SHP77 treated with DMSO at 0.1 percent for 48 hours (cell line): ENCODE results near the gene CHPF.

Source experiments
- DNase-seq: peaks from one replicate; lab custom pipeline; 2025; lab: John Stamatoyannopoulos, UW

Gene CHPF

DNA sequence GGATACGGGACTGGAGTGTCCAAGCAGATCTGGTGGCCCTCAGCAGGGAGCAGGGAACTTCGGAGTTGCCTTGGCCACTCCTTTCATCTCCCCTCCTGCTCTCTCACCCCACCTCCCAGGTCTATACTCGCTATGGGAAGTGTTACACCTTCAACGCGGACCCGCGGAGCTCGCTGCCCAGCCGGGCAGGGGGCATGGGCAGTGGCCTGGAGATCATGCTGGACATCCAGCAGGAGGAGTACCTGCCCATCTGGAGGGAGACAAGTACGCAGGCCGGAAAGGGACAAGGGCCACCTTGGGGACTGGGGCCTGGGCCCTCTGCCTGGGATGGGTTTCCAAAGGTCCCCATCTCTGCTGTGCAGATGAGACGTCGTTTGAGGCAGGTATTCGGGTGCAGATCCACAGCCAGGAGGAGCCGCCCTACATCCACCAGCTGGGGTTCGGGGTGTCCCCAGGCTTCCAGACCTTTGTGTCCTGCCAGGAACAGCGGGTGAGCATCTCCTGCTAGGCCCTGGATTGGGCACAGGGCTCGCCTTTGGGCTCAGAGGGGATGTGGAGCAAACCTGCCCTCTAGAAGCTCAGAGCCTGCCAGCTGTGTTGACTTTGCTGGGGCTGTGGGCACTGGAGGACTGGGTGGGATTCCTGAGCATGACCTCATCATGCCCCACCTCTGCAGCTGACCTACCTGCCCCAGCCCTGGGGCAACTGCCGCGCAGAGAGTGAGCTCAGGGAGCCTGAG lies 11.8 kb downstream of the CHPF start:
- no peak for DNase-seq

DNA sequence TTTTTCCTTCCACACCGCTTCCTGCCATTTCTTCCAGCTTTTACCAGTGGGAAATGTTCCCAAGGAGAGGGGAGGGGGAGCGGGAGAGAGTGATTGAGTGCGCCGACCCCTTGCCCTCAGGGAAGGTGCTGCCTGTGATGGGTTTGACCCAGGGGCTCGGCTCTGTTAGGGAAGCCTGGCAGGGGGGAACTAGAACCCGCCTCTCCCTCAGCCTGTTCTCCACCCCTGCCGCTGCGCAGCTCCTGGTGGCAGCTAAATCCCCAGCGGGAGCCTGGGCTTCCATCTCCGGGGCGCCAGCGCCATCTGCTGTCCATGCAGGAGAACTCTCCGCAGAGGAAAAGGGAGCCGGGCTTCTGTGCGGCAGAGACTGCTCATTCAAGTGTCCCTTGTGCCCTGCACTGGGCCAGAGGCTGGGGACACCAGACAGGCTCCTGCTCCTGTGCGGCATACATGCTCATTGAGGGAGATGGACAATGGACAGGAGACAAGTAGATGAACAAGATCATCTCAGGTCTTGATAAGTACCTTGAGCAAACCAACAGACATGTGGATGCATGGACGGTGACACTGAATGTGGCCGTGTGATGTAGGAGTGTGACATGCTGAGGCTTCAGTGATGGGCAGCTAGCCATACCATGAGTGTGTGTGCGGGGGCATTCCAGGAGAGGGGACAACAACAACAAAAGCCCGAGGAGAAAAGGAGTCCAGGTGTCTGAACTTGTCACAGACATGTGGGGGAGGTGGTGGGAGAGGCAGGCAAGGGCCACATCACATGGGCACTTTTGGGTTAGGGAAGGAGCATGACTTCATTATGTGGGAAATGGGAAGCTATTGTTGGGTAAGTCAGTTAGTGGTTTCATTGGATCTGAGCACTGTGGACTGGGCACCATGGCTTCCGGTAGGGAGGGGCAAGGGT lies 13.3 kb downstream of the CHPF start:
- DNase-seq = peak; percentile 65

DNA sequence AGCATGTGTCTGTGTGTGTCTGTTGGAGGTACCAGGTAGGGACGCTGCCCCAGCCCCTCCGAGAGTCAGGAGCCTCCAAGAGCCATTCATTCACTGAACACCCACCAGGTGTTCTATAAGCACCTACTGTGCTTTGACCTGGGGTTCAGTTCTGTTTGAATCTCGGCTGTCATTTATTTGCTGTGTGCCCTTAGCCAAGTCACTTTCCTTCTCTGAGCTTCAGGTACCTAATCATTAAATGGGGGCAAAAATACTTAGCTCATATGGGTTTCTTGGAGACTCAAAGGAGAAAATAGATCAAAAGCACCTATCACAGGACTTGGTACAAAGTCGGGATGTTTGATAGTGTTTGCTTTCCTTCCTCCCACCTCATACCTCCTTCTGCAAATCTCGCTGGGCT lies 16.1 kb downstream of the CHPF start:
- no peak for DNase-seq

DNA sequence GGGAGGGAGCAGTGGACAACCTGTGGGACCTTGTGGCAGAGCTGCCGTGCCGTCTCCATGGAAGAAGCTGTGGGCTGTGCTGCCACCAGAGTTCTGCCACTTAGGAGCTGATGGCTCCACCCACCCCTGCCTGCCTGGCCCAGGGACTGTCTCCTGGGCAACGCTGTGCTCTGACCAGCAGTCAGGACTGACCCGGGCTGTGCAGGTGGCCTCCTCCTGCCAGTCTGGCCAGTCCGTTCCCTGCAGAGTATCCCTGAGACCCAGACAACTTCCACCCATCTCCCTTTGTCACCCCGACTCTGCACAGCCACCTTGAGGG lies 16.6 kb downstream of the CHPF start:
- DNase-seq = no peak

DNA sequence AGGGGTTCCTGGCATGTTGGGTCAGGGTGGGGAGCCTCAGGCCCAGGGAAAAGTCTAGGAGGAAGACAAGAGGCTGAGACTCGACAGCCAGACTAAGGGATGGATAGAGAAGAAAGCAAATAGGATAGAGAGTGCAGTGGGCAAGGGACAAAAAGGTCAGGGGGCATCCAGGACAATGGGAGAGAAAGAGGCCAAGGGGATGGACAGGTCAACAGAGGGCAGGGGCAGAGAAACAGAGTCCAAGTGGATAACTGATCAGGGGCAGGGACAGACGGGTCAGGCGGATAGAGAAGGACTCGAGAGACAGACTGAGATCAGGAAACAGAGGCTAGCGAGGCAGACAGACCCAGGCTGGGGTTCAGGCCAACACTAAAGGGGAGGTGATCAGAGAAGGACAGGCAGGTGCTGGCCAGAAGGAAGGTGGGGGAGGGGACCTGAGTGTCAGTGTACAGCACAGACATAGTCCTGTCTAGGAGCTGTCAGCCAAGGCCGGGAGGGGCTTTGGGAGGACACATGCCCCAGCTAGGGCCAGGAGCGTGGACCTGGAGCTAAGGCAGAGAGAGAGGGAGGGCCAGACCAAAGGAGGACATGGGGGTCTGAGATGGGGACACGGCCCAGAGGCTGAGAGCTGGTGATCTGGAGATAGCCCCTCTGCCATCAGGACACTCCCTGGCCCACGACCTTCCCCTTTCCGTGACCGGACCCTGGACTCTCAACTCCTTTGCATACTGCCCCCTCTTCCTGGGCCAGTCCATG lies 17.1 kb downstream of the CHPF start:
- DNase-seq = no peak

DNA sequence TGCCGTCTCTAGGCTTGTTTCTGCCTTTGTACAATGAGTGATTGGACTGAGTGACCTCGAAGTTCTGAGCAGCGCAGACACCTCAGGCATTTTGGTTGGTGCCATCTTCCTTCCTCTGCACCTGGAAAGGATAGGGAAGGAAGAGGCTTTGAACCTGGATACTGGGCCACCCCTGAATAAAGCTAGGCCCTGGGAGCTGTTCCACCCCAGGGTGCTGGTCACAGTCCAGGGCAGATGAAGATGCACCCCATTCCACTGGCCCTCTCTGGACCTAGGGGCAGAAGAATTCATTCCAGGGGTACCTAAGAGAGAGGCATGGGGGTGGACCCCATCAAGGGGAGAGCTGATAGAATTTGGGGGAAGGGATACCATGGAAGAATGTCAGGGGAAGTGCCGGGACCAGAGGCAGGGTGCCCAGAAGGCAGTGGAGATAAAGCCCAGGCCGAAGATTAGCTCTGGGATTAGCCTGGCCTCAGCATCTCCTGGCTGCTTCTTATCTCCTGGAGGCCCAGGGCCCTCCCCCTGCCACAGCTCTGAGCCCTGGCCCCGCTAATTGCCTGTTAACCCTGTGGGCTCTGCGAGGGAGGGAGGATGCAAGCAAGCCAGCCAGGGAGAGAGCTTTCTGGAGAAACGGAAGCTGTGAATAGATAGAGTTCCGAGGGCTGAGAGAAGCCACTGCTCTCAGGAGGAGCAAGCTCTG lies 17.9 kb downstream of the CHPF start:
- no peak for DNase-seq

DNA sequence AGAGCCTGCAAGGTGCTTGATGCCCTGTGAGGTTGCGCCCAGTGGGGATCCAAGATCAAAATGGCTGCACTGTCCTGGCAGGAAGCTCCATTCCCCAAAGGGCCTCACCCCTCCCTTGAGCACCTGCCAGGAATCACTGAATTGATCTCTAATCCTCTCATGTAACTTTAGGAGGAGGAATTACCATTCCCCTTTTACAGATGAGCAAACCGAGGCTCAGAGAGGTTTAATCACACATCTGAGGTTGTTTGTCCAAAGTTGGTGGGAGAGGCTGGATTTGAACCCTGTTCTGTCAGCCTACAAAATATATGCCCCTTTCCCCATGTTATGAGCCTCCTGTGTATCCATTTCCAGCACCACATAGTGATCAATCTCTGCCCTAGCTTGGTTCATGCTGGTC lies 18.8 kb downstream of the CHPF start:
- no peak for DNase-seq

DNA sequence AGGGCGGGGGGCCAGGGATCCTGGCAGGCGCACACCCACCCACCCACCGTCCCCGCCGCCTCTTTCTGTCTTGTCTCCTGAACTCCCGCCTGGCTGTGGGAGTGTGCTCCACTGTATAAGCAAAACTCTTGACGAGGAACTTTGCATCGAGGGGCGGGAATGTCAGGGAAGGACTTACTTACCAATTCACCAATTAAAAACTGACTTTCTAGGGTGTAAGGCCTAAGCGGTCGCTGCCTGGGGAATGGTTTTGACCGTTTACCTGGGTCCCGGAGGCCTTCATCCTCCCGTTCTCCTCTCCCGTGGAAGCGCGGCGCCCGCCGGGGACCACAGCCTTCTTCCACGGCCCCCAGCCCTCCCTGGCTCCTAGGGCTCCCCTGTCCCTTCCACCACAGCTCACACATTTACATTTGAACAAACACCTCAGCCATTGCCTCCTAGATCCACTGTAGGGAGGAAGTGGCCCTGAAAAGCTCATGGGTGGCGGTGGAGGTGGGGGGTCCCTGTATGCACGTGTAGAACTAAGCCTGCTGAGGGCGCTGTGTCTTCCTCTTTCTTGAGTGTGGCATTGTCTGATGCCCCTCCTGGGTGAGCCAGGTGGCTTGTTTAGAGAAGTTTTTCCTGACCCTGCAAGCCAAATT lies 20.5 kb downstream of the CHPF start:
- no peak for DNase-seq

DNA sequence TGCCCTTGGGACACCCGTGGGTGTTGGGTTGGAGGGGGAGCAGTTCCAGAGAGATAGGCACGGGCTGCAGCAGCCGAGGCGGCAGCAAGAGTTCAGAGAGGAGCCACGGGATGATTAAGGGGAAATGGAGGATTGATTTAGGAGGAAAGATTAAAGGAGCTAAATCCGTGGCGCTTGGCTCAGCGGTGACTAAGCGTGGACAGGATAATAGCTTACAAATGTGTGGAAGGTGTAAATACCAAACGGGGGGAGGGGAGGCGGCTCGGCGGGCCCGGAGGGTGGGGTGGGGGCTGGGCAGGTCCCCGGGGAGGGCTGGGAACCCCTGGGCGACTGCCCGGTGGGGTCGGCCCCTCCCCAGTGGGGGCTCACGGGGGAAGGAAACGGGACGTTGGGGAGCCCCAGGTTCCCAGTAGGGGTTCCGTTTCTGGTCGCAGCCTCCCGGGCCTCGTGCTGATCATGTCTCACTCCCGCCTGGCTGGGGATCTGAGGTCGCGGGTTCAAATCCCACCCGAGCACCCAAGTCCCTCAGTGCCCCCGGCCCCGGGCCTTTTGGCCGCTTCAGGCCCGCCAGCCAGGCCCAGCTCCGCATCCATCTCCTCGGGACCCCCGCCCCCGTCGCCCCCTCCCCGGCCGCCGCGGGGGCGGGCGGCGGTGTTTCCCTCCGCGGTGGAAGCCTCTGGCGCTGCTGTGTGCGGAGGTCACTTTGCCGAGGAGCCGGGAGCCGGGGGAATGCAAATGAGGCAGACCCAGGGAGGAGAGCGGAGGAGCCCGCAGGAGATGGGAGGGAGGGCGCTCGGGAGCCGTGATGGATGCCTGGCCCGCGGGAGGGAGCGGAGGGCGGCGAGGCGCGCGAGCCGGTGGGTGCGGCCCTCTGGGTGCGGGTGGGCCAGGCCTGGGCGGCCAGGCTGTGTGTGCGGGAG lies 21.2 kb downstream of the CHPF start:
- DNase-seq = no peak

DNA sequence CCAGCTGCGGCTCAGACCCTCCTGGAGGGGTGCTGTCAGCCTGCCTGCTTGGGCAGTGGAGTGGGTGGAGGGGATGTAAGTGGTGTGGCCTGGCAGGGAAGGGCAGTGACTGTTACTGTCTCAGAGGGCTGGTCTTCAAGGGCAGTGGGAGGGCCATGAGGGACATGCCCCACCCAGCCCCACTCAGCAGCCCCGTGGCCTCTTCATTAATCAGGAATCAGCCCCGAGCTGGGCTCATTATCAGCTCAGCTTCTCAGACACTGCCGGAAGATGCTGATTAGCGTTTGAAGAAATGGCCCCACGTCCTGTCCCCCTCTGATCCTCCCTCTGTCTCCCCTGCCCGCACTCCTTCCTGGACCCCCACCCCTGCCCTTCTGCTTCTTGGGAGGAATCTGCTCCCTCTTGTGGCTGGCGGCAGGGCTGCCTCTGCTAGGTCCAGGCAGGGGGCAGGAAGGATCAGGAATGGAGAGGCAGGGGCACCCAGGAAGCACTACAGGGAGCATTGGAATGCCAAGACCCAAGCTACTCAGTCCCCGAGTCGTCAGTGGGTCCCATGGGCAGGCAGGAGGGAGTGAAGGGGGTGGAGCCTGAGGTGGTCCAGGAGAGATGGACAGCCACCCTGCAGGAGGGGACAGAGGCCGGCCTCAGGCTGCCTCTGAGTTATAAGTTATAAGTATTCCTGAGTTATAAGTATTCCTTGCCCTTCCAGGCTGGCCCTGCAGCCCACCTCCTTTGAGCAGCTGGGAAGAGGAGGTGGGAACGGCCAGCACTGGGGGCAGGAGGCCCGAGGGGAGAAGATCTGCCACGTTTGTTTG lies 22.3 kb downstream of the CHPF start:
- peak; percentile 19 for DNase-seq

DNA sequence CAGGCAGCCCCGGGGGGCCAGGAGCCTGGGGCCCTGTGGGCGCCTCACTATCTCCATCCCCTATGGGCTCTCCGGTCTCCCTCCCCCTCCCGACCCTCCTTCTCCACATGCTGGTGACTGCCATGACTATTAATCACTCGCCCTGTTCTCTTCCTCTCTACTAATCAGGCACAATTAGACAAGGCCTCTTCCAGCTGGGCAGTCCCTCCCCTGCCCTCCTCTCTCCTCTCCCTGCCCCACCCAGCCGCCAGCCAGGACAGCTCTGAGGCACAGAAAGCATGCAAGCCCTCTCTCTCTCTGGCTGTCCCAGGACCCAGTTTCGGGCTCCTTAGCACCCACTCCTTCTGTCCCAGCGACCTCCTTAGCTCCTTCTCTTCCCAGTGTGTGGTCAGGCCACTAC lies 23.5 kb downstream of the CHPF start:
- DNase-seq = no peak

DNA sequence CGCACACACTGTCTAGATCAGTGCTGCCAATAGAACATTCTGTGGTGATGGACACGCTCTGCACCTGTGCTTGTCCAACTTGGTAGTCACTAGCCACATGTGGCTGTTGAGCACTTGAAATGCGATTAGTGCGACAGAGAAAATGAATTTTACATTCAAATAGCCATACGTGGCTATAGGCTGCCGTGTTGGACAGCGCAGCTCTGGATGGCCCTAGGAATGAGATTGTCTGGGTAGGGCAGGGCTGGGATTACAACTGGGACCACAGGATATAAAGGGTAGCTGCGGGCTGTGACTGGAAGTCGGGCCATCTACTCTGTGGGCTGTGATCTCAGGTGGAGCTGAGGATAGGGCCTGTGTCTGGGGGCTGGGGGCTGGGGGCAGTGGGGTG lies 24.1 kb downstream of the CHPF start:
- DNase-seq = no peak

DNA sequence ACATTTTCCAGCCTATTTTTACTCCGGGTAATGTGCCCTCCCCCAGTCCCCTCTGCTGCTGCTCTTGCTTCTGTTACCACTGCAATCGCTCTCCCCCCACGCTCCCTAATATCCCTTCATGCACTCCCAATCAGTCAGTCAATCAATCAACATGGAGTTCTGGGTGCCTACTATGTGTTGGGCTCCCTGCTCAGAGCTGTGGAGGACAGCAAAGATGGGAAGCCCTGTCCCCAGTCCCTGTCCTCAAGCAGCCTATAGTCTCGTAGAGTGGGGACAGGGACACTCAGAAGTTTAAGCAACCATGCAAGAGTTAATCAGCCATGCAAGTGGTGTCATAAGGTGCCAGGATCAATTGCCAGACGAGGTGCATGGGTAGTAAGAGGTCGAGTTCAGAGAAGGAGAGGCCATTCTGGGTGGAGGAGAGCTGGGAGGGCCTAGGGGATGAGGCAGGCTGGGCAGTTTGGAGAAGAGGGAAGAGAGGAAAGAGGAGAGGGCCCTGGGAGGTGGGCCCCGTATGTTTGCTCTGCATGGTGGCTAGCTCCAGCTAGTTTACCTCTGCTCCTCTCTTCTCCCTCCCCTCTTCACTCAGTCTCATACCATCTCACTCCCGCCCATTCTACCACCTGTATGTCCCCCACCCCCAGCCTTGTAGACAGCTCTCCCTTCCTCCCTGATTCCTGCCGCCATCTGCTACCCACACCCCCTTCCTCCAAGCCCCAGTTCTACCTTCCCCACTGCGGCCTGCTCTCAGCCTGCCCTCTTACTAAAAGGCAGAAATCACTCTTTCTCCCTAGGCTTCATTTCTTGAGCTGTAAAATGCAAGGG lies 25.4 kb downstream of the CHPF start:
- no peak for DNase-seq

DNA sequence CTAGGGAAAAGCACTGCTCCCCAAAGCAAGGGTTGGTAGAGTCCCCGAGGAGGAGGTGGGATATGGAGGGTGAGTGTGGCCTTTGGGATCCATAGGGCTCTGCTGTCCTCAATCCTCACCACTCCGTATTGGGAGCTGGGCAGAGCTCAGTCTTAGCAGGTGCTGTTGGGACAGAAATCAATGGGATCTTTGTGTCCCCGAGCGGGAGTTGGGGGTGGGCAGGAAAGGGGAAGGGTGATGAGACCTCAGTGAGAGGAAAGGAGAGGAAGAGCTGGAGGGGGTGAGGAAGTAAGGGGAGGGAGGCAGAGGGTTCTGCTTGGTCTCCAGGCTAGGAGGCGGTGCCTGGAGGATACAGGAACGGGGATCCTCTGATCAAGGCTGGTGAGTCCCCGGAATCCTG lies 26.7 kb downstream of the CHPF start:
- DNase-seq = no peak

DNA sequence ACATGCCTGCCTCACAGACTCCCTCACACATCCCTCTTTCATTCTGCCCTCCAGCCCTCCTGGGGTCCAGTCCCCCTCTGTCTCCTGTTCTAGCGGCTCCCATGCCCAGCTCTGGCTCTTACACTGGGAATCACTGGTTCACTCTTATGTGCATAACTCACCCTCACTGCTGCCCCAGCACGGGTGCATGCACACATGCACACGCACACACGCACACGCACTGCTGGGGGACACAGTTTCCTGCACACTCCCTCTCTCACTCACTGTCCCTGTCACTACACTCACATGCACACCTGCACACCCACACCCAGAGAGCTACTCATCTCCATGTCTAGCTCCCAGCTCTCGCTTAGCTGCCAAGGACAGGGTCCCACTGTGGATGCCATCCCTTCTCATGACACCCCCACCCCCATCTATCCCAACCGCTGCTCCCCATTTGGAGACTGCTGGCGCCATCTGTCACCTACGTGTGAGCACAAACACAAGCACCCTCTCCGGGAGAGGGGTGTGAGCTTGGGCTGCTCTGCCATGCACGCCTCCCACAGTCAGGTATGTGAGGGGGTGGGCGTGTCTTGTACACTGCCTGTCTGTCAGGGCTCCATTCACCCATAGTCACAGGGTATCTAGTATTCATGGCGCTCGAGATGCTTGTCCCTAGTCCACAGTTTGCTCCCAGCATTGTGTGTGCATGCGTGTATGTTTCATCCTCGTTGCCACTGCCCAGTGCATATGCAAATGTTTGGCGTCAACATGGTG lies 27.6 kb downstream of the CHPF start:
- no peak for DNase-seq

DNA sequence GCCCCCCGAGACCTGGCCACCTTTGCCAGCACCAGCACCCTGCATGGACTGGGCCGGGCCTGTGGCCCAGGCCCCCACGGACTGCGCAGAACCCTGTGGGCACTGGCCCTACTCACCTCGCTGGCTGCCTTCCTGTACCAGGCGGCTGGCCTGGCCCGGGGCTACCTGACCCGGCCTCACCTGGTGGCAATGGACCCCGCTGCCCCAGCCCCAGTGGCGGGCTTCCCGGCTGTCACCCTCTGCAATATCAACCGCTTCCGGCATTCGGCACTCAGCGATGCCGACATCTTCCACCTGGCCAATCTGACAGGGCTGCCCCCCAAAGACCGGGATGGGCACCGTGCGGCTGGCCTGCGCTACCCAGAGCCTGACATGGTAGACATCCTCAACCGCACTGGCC lies 28.8 kb downstream of the CHPF start:
- DNase-seq = no peak

DNA sequence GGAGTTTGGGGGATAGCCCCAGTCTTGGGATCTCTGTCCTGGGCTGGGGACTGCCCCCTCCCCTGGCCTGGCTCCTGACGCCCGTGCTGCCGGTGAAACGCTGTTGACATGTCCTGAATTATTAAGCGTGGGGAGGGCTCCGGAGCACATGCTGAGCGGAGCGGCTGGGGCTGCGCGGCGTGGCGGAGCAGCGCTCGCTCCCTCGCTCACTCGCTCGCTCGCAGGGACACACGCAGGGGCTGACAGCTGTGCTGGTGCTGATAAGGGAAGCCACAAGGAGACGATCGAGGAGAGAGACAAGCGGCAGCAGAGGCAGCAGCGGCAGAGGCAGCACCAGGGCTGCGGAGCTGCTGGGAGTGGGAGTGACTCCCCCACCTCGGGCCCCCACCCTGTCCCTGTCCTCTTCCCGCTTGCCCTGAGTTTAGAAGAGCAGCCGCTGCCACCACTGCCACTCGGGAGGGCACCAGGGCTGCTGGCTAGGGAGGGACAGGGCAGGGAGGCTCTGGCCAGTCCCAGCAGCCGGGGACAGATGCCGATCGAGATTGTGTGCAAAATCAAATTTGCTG lies 29.3 kb downstream of the CHPF start, which contains the start of gene ASIC4:
TSS of gene ASIC4 (plus strand) at position 287 of the 566 bp plus-strand sequence. CDS start at position 530, 243 bp downstream.
- DNase-seq = no peak

DNA sequence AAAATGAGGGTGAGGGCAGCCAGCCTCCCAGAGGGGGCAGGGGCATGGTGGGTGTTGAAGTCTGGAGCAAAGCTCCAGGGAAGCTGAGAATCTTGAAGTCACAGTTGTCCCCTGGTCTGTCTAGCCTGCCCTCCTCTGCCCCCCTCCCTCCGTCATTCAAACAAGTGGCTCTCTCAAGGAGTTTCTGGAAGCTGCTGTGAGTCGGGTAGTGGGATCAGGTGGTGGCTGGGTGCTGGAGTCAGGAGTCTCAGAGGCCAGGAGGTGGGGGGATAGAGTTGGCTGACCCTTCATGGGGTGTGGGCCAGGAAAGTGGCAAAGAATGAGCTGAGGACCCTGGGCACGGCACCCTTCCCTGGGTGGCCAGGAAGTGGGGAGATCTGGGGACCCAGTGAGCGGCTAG lies 29.8 kb downstream of the CHPF start:
- DNase-seq = no peak
